ENCODE data around the gene RP9. TPM values are rescaled to one million over a fixed set of nuclear protein-coding genes. Genes with fewer than 3 reads are reported as not detected.

The RP9 gene
- total RNA-seq, 1 donor from 2014 or later: 8.9 TPM

DNA sequence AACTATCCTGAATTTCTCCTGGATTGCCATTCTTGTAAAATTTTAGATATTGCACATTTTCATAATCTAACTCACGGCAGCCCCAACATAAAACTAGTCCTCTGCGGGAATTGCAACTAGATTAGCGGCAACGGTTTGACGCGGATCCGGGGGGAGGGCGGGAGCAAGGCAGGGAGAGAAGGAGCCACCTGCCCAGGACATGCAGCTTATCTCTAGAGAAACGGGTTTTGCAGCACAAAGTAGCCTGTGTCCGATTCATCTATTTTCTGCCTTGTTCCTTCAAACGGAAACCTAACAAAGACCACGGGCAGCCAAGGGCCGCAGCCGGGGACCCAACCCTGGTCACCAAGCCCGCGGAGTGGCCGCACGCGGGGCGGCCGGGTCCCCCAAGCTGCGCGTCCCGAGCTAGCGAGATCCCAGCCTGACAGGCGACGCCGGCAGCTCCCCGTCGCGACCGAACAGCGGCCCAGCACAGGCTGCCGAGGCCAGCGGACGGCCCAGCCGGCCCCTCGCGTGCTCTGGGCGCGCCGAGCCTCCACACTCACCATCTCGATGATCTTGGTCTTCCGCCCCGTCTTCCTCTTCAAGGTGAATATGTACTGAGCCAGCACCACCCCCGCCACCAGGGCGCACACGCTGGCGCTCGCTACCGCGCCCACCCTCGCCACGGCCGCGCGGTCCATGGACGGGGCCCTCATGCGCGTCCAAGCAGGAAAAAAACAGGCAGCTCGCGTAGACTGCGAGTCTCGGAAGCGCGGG is 47.0 kb downstream of the RP9 start, which contains the start of gene NT5C3A:
Gene NT5C3A, minus strand, starts transcription at position 754 of the 759 bp plus-strand sequence. Its CDS starts 71 bp downstream, at position 683.
- DNase-seq: peak; percentile 18

DNA sequence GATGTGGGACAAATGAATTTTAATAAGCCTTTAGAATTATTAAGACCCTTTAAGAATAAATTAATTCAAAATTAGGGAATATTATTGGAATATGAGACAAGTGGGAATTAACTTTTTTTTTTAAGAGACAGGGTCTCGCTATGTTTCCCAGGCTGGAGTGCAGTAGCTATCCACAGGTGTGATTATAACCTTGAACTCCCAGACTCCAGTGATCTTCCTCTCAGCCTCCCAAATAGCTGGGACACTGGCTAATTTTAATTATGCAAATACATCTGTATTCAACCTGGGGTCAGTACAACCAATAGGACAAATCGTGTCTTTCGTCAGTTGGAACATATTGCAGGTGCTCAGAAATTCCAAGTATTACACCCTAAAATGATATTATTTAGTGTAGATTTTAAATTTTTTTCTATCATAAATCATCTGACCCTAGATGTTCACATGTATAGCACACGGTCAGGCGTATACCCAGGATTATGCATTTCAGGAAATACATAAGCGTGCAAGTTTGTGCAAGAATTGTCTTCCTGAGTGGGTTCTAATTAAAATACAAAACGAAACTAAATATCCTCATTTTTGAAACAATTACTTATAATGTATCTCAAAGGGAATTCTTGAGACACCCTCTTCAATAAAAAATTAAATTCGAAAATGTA is 47.8 kb downstream of the RP9 start:
- DNase-seq: no peak

DNA sequence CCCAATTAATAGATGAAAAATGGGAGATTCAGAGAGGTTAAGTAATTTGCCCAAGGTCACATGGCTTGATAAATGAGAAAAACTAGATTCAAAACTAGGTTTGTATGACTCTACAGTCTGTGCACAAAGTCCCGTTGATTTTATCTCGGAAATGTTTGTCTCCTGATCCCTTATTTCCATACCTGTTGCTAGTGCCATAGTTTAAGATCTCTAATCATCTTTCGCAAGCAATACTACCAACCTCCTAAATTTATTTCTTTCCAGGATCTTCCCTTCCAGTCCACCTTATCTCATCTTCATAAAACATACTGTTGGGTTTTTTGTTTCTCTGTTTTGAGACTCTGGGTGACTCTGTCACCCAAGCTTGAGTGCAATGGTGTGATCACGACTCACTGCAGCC is 49.6 kb downstream of the RP9 start:
- DNase-seq: no peak

DNA sequence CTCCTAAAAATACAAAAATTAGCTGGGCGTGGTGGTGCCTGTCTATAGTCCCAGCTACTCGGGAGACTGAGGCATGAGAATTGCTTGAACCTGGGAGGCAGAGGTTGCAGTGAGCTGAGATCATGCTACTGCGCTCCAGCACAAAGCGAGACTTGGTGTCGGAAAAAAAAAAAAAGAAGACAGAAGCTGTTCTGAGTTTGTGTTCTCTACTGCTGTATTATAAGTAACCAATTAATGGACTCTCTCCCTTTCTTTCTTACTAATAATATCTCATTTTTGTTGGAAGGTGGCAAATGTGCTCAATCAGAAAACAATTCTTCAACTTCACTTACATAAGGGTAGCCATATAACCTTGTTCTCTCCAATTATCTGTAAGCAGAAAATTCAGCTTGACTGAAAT is 54.0 kb downstream of the RP9 start:
- DNase-seq: no peak

DNA sequence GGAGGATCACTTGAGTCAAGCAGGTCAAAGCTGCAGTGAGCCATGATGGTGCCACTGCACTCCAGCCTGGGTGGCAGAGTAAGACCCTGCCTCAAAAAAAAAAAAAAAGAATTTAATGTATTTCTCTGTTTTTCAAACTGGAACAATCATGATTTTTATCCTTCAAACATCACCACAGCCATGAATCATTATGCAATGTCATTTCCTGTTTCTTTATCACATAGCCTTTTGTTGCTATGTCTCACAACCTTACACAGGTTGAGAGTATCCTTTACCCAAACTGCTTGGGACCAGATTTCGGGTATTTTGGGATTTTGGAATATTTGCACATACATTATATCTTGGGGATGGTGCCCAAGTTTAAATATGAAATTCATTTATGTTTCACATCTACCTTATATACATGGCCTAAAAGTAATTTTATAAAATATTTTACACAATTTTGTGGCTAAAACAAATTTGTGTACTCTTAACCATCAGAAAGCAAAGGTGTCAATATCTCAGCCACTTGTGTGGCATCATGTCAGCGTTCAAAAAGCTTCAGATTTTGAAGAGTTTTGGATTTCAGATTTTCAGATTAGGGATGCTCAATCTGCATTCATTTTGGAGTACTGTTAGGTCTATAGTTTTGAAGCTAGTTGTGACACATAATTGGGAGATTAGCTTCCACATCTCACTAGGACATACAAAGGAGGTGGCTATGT is 54.8 kb downstream of the RP9 start:
- no peak for DNase-seq

DNA sequence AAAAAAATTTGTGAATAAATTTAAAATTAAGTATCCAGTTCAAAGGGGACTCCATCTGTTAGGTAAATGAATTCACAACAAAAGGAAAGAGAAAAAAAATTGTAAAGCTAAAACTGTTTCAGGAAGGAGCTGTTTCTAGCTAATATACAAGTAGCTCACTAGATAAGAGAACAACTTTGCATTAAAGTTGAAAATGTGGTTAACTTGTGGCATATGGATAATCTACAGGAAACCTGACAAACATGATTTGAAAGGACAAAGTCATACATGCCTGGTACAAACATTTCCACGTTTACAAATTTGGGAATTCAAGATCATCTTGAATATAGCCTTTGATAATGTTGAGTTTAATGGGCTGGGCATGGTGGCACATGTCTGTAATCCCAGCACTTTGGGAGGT is 55.5 kb downstream of the RP9 start:
- no peak for DNase-seq

DNA sequence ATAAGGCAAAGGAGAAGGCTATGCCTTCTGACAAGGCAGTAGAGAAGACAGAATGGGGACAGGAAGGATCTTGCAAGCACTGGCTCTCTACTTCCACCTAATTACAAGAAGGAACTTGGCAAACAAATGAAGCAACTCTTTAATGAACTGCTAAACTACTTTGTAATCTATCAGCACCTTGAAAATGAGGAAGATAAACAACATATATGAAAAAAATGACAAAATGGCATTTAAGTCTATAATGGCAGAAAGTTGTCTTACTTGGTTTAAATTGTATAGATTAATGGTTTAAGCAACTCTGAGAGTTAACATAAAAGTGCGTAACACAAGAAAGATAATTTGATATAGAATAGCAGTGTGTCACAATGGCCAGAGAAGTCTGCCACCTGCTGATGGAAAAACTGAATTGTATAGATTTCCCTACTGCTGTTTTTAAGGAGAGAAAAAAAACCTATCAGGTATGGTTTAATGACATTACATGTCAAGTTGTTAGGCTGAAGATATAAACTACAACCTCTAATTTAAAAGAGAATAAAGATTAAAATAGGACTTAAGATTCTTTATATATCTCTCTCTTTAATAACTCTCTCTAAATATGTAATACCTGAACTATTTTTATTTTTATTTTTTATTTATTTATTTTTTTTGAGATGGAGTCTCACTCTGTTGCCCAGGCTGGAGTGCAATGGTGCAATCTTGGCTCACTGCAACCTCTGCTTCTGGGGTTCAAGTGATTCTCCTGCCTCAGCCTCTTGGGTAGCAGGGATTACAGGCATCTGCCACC is 58.5 kb downstream of the RP9 start:
- DNase-seq: peak; percentile 59

DNA sequence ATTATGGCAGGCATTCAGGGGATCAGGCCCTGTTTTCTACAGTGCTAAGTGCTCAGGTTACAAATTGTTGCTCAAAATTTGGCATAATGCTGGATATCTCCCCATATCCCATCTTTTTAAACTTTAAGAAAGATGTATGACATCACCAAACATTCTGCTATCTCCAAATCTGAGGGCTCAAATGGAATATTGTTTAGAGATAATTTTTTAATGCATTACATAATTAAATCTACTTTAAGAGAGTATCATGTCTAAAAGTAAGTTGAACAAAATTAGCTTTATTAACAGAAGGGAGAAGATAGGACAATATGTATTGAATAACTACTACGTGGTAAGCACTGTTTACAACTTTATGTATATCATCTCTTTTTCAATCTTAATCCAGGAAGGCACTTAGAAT is 60.5 kb downstream of the RP9 start:
- DNase-seq: no peak

DNA sequence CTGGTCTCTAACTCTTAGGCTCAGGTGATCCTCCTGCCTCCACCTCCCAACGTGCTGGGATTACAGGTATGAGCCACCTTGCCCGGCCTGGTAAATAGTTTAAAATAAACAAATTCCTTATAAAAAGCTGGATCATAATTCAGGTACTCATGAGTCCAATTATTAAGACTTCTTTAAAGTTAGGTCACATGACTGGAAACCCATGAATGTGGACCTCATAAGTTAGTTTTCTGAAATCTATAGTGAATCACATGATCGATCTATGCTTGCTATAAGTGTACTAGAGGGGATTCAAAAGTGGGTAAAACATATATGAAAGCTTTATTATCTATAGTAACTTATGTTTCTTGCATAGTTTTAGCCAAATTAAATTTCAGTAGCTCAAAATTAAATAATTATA is 60.9 kb downstream of the RP9 start:
- no peak for DNase-seq

DNA sequence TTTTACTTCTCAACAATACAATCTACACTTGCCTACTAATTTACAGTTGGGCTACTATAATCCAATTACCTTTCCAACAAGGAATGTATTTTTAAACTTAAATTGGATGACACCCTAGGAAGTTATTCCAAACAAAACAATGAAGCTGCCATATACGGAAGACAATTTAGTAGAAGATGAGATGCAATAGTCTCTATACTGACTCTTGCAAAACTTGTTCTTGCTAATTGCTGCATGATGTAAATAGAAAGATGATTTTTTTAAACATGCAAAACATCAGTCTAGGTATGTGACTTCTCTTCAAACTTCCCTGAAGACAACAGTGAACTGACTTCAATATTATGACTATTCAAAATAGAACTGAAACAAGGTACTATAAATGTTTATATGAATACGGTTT is 64.2 kb downstream of the RP9 start:
- DNase-seq: no peak

Small RNA genes within 50 kb of the gene (small RNA-seq; reads per million reads assigned to genes)
- gene AC074338.1 (ENCODE audit: low replicate concordance) (not detected), gene RN7SL505P (ENCODE audit: low replicate concordance) (not detected)

Other genes starting within 250 kb of the RP9 start
- 48.4 TPM for gene KBTBD2, start 217.6 kb downstream of the RP9 start, total RNA-seq
- gene FKBP9, start 152.0 kb downstream of the RP9 start, total RNA-seq: 194 TPM
- 53.1 TPM for gene NT5C3A, start 46.6 kb downstream of the RP9 start, total RNA-seq
- 40.5 TPM for gene BBS9, start 20.2 kb upstream of the RP9 start, total RNA-seq

Data from skin of body (tissue), 3 donors.